Tibial nerve (tissue), 4 donors: Measurements from ENCODE around the gene AP3B1. TPM values are rescaled to one million over a fixed set of nuclear protein-coding genes. Genes with fewer than 3 reads are reported as not detected.

ENCODE experiments used
- DNase-seq, 2 donors: peaks; one replicate each; pipeline ENCODE4 v3.0.0-alpha.2; 2019; ENCODE audit warnings: low spot score in 2 of 2
- H3K27ac ChIP-seq, 4 donors: fragments of 200-600 bp; sonication (generic) in 3 of 4; one replicate each; pipeline ENCODE4 v1.5.1; 2017 to 2019; ENCODE audit warnings: mild to moderate bottlenecking in 1 of 4
- H3K27me3 ChIP-seq, 2 donors: fragments of 200-600 bp; sonication (generic) in 1 of 2; one replicate each; pipeline versions ENCODE4 v1.5.1 to v1.6.0; 2017 to 2019
- H3K36me3 ChIP-seq, 3 donors: fragments of 200-600 bp; sonication (generic); one replicate each; pipeline ENCODE4 v1.5.1; 2018 to 2019
- H3K4me1 ChIP-seq, 4 donors: fragments of 200-600 bp; sonication (generic) in 3 of 4; one replicate each; pipeline ENCODE4 v1.5.1; 2017 to 2019
- H3K4me3 ChIP-seq, 4 donors: fragments of 200-600 bp; sonication (generic) in 3 of 4; one replicate each; pipeline ENCODE4 v1.5.1; 2017 to 2019; ENCODE audit warnings: mild to moderate bottlenecking in 1 of 4, moderate library complexity in 1 of 4
- H3K9me3 ChIP-seq, 4 donors: fragments of 200-600 bp; sonication (generic) in 3 of 4; one replicate each; pipeline ENCODE4 v1.5.1; 2017 to 2019
- CTCF ChIP-seq, 5 experiments: fragments of 200-600 bp in 3 of 5; fragments of 450-650 bp in 2 of 5; sonication (generic) in 3 of 5; IDR thresholded peaks; one replicate each; pipeline ENCODE4 v1.5.1; 2016 to 2019; ENCODE audit warnings: antibody characterized with exemption in 5 of 5, mild to moderate bottlenecking in 3 of 5, moderate library complexity in 2 of 5
- EP300 ChIP-seq, 2 donors: sonication (generic); formaldehyde crosslinking; IDR thresholded peaks; one replicate each; pipeline ENCODE4 v1.6.1; 2017; ENCODE audit warnings: antibody characterized with exemption in 2 of 2, mild to moderate bottlenecking in 1 of 2
- POLR2A ChIP-seq, 2 donors: fragments of 450-650 bp; IDR thresholded peaks; one replicate each; pipeline ENCODE4 v1.6.1; 2017; ENCODE audit warnings: antibody characterized with exemption in 2 of 2, mild to moderate bottlenecking in 2 of 2, moderate library complexity in 2 of 2
- WGBS, 2 donors: methylation state at CpG; one replicate each; pipeline ENCODE4 v1.1.5; 2018; 5-methylcytosine and 5-hydroxymethylcytosine counted together
- total RNA-seq, 4 donors: library from RNA; depleted of rRNA; stranded (reverse); fragments of >200 nt; gene quantifications; one replicate each; pipeline ENCODE4 v1.1.0, GENCODE V29; 2016

AP3B1 gene
- total RNA-seq, 4 donors from 2014 or later: 23.1 to 51.0 (median 44.2) TPM

GRCh38 chr5:78041805-78042204, 252.7 kb downstream of the AP3B1 start:
- WGBS, 2 donors: 94 to 97% methylated on average over 5 of the region's 5 CpGs
- no peak overlapping the region for H3K27ac ChIP-seq

DNA sequence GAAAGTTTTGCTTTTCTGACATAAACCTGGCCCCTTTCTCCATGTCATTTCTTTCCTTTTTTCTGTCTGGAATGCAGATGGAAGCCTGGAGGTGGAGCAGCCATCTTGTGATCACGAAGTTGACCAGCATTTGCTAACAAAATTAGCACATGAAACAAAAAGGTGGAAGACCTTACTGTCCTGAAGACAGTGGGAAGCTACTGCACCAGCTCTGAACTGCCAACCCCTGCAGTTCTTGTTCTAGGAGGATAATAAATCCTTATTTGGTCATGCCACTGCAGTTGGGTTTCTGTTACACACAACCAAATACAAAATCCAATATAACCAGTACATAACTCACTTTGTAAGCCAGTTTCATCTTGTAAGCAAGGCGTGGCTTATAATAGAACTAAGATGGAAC, 269.0 kb downstream of the AP3B1 start:
- no peak for DNase-seq
- H3K36me3 ChIP-seq: peaks cover 0 to 10% (median 0%) of the 10 kb centered on the region in 3 donors
- 67 to 82% methylated on average over 2 of the region's 2 CpGs for WGBS, 2 donors
- no peaks in the 10 kb centered on the region for H3K4me1 ChIP-seq
- no peak overlapping the region for H3K4me3 ChIP-seq
- H3K27ac ChIP-seq: no peak overlapping the region
- TF ChIP-seq EP300 (IDR thresholded peaks at IDR 0.05) (no peak), POLR2A (IDR thresholded peaks at IDR 0.05) (no peak), CTCF (IDR thresholded peaks at IDR 0.05) (no peak)
- H3K9me3 ChIP-seq: no peaks in the 10 kb centered on the region
- H3K27me3 ChIP-seq: no peaks in the 10 kb centered on the region

More at GRCh38 chr5:78041805-78042204, 252.7 kb downstream of the AP3B1 start:
- Histone ChIP-seq H3K36me3 (peaks cover 0 to 36% (median 0%) of the 10 kb centered on the region in 3 donors), H3K4me3 (no peak overlapping the region), H3K27me3 (no peaks in the 10 kb centered on the region), H3K4me1 (no peaks in the 10 kb centered on the region), H3K9me3 (no peaks in the 10 kb centered on the region)
- TF ChIP-seq CTCF (IDR thresholded peaks at IDR 0.05) (no peak), POLR2A (IDR thresholded peaks at IDR 0.05) (no peak), EP300 (IDR thresholded peaks at IDR 0.05) (no peak)
- DNase-seq: no peak

DNA sequence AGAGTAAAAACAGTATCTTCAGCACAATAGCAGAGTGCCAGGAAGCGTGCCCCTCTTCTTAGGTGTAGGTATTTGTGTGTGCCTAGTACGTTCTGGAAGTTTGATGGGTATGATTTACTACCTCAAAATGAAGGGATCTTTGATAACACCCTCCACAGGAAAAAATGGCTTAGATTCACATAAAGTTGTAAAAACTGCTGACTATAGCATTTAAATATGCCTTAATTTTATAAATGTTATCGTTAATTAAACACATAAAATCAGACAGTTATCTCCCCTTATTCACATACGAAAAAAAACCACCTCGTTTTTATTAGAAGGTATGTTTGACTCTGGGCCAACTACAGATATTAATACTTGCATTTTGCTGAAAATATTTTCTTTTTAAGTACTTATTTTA, 274.8 kb downstream of the AP3B1 start:
- Histone ChIP-seq H3K36me3 (peaks cover 0 to 6% (median 0%) of the 10 kb centered on the region in 3 donors), H3K4me1 (no peaks in the 10 kb centered on the region), H3K4me3 (no peak overlapping the region), H3K27ac (no peak overlapping the region), H3K27me3 (no peaks in the 10 kb centered on the region), H3K9me3 (no peaks in the 10 kb centered on the region)
- no peak for DNase-seq
- 87 to 90% methylated on average over 5 of the region's 5 CpGs for WGBS, 2 donors
- TF ChIP-seq EP300 (IDR thresholded peaks at IDR 0.05) (no peak), CTCF (IDR thresholded peaks at IDR 0.05) (no peak), POLR2A (IDR thresholded peaks at IDR 0.05) (no peak)

GRCh38 chr5:78016863-78017529, 277.5 kb downstream of the AP3B1 start:
- TF ChIP-seq POLR2A (IDR thresholded peaks at IDR 0.05) (no peak), EP300 (IDR thresholded peaks at IDR 0.05) (no peak), CTCF (IDR thresholded peaks at IDR 0.05) (no peak)
- Histone ChIP-seq H3K4me1 (no peaks in the 10 kb centered on the region), H3K27ac (no peak overlapping the region), H3K27me3 (no peaks in the 10 kb centered on the region), H3K4me3 (no peak overlapping the region), H3K36me3 (peaks cover 0 to 14% (median 0%) of the 10 kb centered on the region in 3 donors), H3K9me3 (no peaks in the 10 kb centered on the region)
- WGBS, 2 donors: 82 to 83% methylated on average over 3 of the region's 3 CpGs
- no peak for DNase-seq

DNA sequence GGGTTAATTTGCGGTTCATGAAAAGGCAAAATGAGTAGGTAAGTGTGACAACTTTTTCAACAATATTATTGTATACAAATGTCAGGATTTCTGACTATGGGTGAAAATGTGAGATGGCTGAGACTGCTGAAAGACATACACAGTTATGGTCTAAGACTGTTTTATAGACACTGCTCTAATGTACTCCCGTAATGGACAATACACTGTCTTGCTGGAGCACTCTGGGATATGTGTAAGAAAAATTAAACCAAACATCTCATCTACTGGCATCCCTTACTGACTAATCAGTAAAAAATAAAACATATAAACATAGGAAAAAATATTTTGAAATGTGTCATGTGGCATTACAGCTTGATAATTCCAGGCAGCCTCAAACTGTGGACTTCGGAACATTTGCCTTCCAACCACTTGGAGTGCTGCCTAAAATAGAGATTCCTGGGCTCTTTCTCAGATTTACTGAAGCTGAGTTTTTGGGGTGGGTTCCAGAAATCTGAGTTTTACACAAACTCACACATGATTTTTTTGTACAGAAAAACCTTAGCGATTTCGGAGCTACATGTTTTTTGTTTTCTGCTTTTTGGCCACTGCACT, 284.5 kb downstream of the AP3B1 start:
- WGBS, 2 donors: 74 to 75% methylated on average over 5 of the region's 5 CpGs
- Histone ChIP-seq H3K4me1 (peaks cover 0 to 5% (median 0%) of the 10 kb centered on the region in 4 donors), H3K27me3 (no peaks in the 10 kb centered on the region), H3K4me3 (no peak overlapping the region), H3K36me3 (peaks cover 0 to 11% (median 0%) of the 10 kb centered on the region in 3 donors), H3K9me3 (no peaks in the 10 kb centered on the region), H3K27ac (no peak overlapping the region)
- TF ChIP-seq EP300 (IDR thresholded peaks at IDR 0.05): no peak
- no peak for TF ChIP-seq CTCF (IDR thresholded peaks at IDR 0.05)
- TF ChIP-seq POLR2A (IDR thresholded peaks at IDR 0.05): no peak
- DNase-seq: no peak
